HL-60 (cell line): ENCODE results near the gene PANK4.

ENCODE experiments used
- CTCF ChIP-seq: IDR thresholded peaks from one replicate; pipeline ENCODE4 v1.5.1; 2011; ENCODE audit warnings: low read length, control low read depth, inconsistent platforms; ENCODE audit not compliant: insufficient read depth
- GABPA ChIP-seq: IDR thresholded peaks from 2 replicates; pipeline ENCODE4 v1.6.1; 2012; ENCODE audit warnings: low read depth
- POLR2AphosphoS5 ChIP-seq: IDR thresholded peaks from 2 replicates; pipeline ENCODE4 v1.6.1; 2012; ENCODE audit warnings: low read depth
- REST ChIP-seq: IDR thresholded peaks from 2 replicates; pipeline ENCODE4 v1.6.1; 2012; ENCODE audit warnings: low read depth; ENCODE audit not compliant: insufficient replicate concordance
- SPI1 ChIP-seq: IDR thresholded peaks from 2 replicates; pipeline ENCODE4 v1.6.1; 2012; ENCODE audit warnings: low read depth, mild to moderate bottlenecking, borderline replicate concordance

- TF ChIP-seq REST (no peak), CTCF (no peak), POLR2AphosphoS5 (no peak), GABPA (no peak), SPI1 (no peak)
These were observed 11.4 kb upstream of the PANK4 start for GRCh38 chr1:2537784-2538115.
